ENCODE results near the gene RTF2. TPM values are rescaled to one million over a fixed set of nuclear protein-coding genes. Genes with fewer than 3 reads are reported as not detected.

The RTF2 gene
- total RNA-seq, 2 experiments from 2014 or later = 52.7 to 55.2 TPM

DNA sequence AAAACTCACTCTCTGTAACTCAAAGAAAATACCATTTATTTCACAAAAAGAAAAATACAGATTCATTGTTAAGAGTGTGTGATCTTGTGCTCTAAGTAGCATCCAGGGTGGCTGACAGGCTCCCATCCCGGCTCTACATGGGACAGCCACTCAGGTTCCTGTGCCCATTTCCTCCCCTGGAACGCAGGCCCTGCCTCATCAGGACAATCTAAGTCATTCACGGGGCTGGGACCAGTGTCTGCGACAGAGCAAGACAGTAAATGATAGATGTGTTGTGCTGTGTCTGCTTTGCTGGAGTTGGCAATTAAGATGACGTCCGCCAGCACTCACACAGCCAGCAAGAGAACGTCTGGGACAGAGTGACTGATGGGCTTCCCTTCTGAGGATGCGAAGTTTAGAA, 49.2 kb downstream of the RTF2 start:
- Mint-ChIP-seq H3K27ac (no peak overlapping the region), H3K4me3 (no peak overlapping the region), H3K36me3 (ENCODE audit: low read depth) (peaks cover 100% of the 10 kb centered on the region), H3K27me3 (no peaks in the 10 kb centered on the region), H3K4me1 (ENCODE audit: low read depth) (no peaks in the 10 kb centered on the region), H3K9me3 (peaks cover 9% of the 10 kb centered on the region)
- ChIA-PET POLR2A (no interaction called here), CTCF (no interaction called here)
- Histone ChIP-seq H3K4me1 (ENCODE audit: insufficient read depth, low read length) (peaks cover 6% of the 10 kb centered on the region), H3K9me3 (ENCODE audit: control insufficient read depth in 1 of 2, insufficient read depth in 1 of 2, low read length in 2 of 2) (peaks cover 40 to 48% of the 10 kb centered on the region in 2 experiments), H3K4me3 (ENCODE audit: low read length) (no peak overlapping the region), H3K27me3 (ENCODE audit: control insufficient read depth in 1 of 2, insufficient read depth in 2 of 2, low read length in 2 of 2) (no peaks in the 10 kb centered on the region), H3K27ac (ENCODE audit: low read depth in 1 of 2, low read length in 2 of 2) (no peak overlapping the region), H3K36me3 (ENCODE audit: insufficient read depth, low read length) (peaks cover 66% of the 10 kb centered on the region)
- ATAC-seq (ENCODE audit: poor library complexity) (no peak), DNase-seq (no peak)
- intact Hi-C loops (cut with DNase I, micrococcal nuclease) = loop anchor here in 1 of 2 experiments (2.0 kb wide), 1 partner anchor 119 kb away; no protein-coding TSS in a partner anchor
- TF ChIP-seq, protein P1, sequence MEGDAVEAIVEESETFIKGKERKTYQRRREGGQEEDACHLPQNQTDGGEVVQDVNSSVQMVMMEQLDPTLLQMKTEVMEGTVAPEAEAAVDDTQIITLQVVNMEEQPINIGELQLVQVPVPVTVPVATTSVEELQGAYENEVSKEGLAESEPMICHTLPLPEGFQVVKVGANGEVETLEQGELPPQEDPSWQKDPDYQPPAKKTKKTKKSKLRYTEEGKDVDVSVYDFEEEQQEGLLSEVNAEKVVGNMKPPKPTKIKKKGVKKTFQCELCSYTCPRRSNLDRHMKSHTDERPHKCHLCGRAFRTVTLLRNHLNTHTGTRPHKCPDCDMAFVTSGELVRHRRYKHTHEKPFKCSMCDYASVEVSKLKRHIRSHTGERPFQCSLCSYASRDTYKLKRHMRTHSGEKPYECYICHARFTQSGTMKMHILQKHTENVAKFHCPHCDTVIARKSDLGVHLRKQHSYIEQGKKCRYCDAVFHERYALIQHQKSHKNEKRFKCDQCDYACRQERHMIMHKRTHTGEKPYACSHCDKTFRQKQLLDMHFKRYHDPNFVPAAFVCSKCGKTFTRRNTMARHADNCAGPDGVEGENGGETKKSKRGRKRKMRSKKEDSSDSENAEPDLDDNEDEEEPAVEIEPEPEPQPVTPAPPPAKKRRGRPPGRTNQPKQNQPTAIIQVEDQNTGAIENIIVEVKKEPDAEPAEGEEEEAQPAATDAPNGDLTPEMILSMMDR (IDR thresholded peaks at IDR 0.05) = no peak

DNA sequence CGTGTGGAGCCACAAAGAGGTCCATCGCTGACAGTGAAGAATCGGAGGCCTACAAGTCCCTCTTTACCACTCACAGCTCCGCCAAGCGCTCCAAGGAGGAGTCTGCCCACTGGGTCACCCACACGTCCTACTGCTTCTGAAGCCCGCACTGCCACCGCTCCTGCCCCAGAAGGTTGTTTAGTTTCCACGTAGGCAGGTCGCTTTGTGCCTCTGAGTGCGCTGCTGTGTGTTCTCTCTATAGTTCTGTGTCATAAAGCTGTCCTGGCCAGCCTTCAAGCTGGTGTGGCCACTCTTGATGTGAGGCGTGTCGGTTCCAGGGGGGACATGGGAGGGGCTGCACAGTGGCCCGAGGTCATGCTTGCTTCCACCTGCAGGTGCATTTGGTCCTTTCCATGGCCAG, 49.7 kb downstream of the RTF2 start:
- ChIA-PET CTCF (no interaction called here), POLR2A (no interaction called here)
- H3K27ac ChIP-seq (ENCODE audit: low read depth in 1 of 2, low read length in 2 of 2) = no peak overlapping the region
- H3K36me3 ChIP-seq (ENCODE audit: insufficient read depth, low read length) = peaks cover 62% of the 10 kb centered on the region
- H3K4me1 Mint-ChIP-seq (ENCODE audit: low read depth) = peaks cover 4% of the 10 kb centered on the region
- no peak overlapping the region for H3K4me3 ChIP-seq (ENCODE audit: low read length)
- peaks cover 40 to 48% of the 10 kb centered on the region in 2 experiments for H3K9me3 ChIP-seq (ENCODE audit: control insufficient read depth in 1 of 2, insufficient read depth in 1 of 2, low read length in 2 of 2)
- peaks cover 100% of the 10 kb centered on the region for H3K36me3 Mint-ChIP-seq (ENCODE audit: low read depth)
- peaks cover 11% of the 10 kb centered on the region for H3K4me1 ChIP-seq (ENCODE audit: insufficient read depth, low read length)
- no peak overlapping the region for H3K4me3 Mint-ChIP-seq
- H3K27me3 Mint-ChIP-seq = no peaks in the 10 kb centered on the region
- ATAC-seq (ENCODE audit: poor library complexity) (no peak), DNase-seq (no peak)
- TF ChIP-seq, protein P1 (IDR thresholded peaks at IDR 0.05) = no peak
- H3K27me3 ChIP-seq (ENCODE audit: control insufficient read depth in 1 of 2, insufficient read depth in 2 of 2, low read length in 2 of 2) = no peaks in the 10 kb centered on the region
- no peak overlapping the region for H3K27ac Mint-ChIP-seq
- peaks cover 10% of the 10 kb centered on the region for H3K9me3 Mint-ChIP-seq
- intact Hi-C loops (cut with DNase I, micrococcal nuclease) = no loop called here

DNA sequence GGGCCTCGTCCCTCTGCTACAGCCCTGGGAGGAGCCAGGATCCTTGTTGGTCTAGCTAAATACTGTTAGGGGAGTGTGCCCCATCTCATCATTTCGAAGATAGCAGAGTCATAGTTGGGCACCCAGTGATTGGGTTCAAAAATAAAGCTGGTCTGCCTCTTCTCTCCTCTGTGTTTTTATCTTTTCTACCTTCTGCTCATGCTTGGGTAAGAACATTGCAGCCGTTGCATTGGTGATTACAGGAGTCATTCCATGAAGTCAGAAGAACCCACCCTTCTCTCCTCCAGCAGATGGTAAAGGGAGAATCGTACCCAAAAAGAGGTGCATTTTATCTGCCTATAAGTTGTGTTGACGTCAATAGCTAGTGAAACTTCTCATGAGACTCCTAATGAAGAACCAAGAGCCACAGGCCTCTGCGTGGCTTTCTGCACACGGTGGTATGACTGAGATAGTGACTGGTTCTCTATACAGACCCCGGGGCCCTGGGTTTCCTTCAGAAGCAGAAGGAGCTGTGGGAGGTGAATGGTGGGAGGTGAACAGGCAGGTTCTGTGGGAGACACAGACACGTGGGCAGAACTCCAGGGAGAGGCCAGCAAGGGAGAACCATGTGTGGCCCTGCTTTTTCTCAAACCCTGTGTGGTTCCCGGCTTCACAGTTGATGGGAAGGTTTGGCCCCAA, 50.4 kb downstream of the RTF2 start:
- H3K4me3 ChIP-seq (ENCODE audit: low read length) = no peak overlapping the region
- Mint-ChIP-seq H3K4me1 (ENCODE audit: low read depth) (peaks cover 12% of the 10 kb centered on the region), H3K27me3 (no peaks in the 10 kb centered on the region), H3K36me3 (ENCODE audit: low read depth) (peaks cover 96% of the 10 kb centered on the region), H3K27ac (peak overlapping the region; percentile 33), H3K4me3 (no peak overlapping the region), H3K9me3 (peaks cover 12% of the 10 kb centered on the region)
- POLR2A ChIA-PET = no interaction called here
- peaks cover 16% of the 10 kb centered on the region for H3K4me1 ChIP-seq (ENCODE audit: insufficient read depth, low read length)
- CTCF ChIA-PET = no interaction called here
- H3K9me3 ChIP-seq (ENCODE audit: control insufficient read depth in 1 of 2, insufficient read depth in 1 of 2, low read length in 2 of 2) = peaks cover 40 to 48% of the 10 kb centered on the region in 2 experiments
- ATAC-seq (ENCODE audit: poor library complexity) (no peak), DNase-seq (no peak)
- TF ChIP-seq, protein P1 (IDR thresholded peaks at IDR 0.05) = no peak
- H3K36me3 ChIP-seq (ENCODE audit: insufficient read depth, low read length) = peaks cover 54% of the 10 kb centered on the region
- intact Hi-C loops (cut with DNase I, micrococcal nuclease) = no loop called here
- no peaks in the 10 kb centered on the region for H3K27me3 ChIP-seq (ENCODE audit: control insufficient read depth in 1 of 2, insufficient read depth in 2 of 2, low read length in 2 of 2)
- H3K27ac ChIP-seq (ENCODE audit: low read depth in 1 of 2, low read length in 2 of 2) = no peak overlapping the region

Measured in CD4-positive, alpha-beta T cell (primary cell).